Heart left ventricle (tissue), 13 donors: Measurements from ENCODE around the gene BRSK2.

Experiments used
- CTCF ChIP-seq, 12 donors: fragments of 200-600 bp; sonication (generic) in 4 of 12; IDR thresholded peaks; one replicate each; pipeline versions ENCODE4 v1.5.0 to v1.8.0; 2018 to 2022; ENCODE audit warnings: antibody characterized with exemption in 12 of 12, mild to moderate bottlenecking in 5 of 12
- POLR2A ChIP-seq, 2 donors: fragments of 450-650 bp; IDR thresholded peaks; one replicate each; pipeline ENCODE4 v1.6.1; 2017; ENCODE audit warnings: antibody characterized with exemption in 2 of 2, mild to moderate bottlenecking in 2 of 2, moderate library complexity in 2 of 2
- donor health status: ischemic (EF 13 %, LVEDD 7.1; RV severe dilation, severe dysfunction).
- donor health status: DM: no; HTN: yes; CAD: no.
- donor health status: DM: no; HTN: no; CAD: no.
- donor health status: ischemic (EF 25% LVEDD 6.9; RV normal size, moderate dysfunction).
- donor health status: ischemic (EF 25% LVEDD 5.7; RV mildly dilated, moderate dysfunction).
- donor health status: ischemic (EF 35%, LVEDD 5.7; RV mildly dilated, moderate dysfunction).
- donor health status: nonischemic (EF 11% LVEDD 7.7; RV severe dilation, severe dysfunction).
- donor health status: DM: yes; HTN: yes; CAD: no.
- donor health status: PGD.
- donor health status: ischemic (EF 29% LVEDD 5.4; RV normal size, mild dysfunction).
- donor health status: nonischemic (EF 23%, LVEDD 6.1; RV moderate dilation, normal function).

DNA sequence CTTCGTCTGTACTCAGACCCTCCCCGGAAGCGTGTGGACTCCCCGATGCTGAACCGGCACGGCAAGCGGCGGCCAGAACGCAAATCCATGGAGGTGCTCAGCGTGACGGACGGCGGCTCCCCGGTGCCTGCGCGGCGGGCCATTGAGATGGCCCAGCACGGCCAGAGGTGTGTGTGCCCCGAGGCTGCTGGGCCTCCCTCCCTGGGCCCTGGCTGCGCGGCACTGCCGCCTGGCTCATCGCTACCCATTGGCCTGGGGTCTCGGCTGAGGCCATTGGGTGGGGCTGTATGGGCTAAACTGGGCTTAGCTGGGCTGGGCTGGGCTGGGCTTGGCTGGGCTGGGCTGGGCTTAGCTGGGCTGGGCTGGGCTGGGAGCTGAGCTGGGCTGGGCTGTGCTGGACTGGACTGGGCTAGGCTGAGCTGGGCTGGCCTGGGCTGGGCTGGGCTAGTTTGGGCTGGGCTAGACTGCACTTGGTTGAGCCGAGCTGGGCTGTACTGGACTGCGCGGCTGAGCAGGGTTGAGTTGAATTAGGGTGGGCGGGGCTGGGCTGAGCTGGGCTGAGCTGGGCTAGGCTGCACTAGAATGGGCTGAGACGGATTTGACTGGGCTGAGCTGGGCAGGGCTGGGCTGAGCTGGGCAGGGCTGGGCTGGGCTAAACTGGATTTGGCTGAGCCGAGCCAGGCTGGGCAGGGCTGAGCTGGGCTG is 56.2 kb downstream of the BRSK2 start:
- TF ChIP-seq CTCF (IDR thresholded peaks at IDR 0.05) (no peak), POLR2A (IDR thresholded peaks at IDR 0.05) (no peak)
